IMR-90 (cell line): ENCODE measurements around the gene DCD. TPM values are rescaled to one million over a fixed set of nuclear protein-coding genes. Genes with fewer than 3 reads are reported as not detected.

ENCODE experiments used
- ATAC-seq: fragments of 200-7000 bp; cut with Tn5 transposase; 2 replicates; pipeline ENCODE4 v1.9.1; 2020; ENCODE audit warnings: low read depth, mild to moderate bottlenecking, moderate library complexity
- BruUV-seq: library from RNA; stranded (reverse); fragments of 400-500 nt; replicated peaks from 2 replicates; lab custom pipeline; 2021; lab: Mats Ljungman, UMichigan
- CTCF ChIA-PET: fragments of 300-600 bp; formaldehyde crosslinking; extraction: SDS; loops from one replicate; lab custom pipeline; 2021; ENCODE audit warnings: antibody characterized with exemption; lab: Yijun Ruan, JAX
- POLR2A ChIA-PET: fragments of 300-600 bp; sonication (Branson Sonifier 250); formaldehyde crosslinking; loops from one replicate; lab custom pipeline; 2022; ENCODE audit warnings: antibody characterized with exemption; ENCODE audit not compliant: unreplicated experiment; lab: Charles Lee
- DNase-seq: peaks from one replicate; pipeline ENCODE4 v3.0.0; 2013
- H2AFZ ChIP-seq: replicated peaks from 2 replicates; pipeline ENCODE3; 2013; ENCODE audit warnings: low read length, mild to moderate bottlenecking; ENCODE audit not compliant: poor library complexity
- H2AK5ac ChIP-seq: 2 replicates; pipeline ENCODE4 v1.6.1; 2013; ENCODE audit warnings: low read depth, low read length, inconsistent platforms
- H2AK9ac ChIP-seq: replicated peaks from 2 replicates; pipeline ENCODE3; 2013; ENCODE audit warnings: mild to moderate bottlenecking, low read depth, low read length, moderate library complexity; ENCODE audit not compliant: poor library complexity
- H2BK120ac ChIP-seq: 2 replicates; pipeline ENCODE4 v1.6.1; 2013; ENCODE audit warnings: low read depth, low read length, inconsistent platforms
- H2BK15ac ChIP-seq: 3 replicates; pipeline ENCODE4 v1.6.1; 2013; ENCODE audit warnings: low read depth, low read length, inconsistent platforms
- H2BK20ac ChIP-seq: 2 replicates; pipeline ENCODE4 v1.6.1; 2013; ENCODE audit warnings: low read depth, mild to moderate bottlenecking, inconsistent platforms, low read length, moderate library complexity
- H2BK5ac ChIP-seq: 2 replicates; pipeline ENCODE4 v1.6.1; 2013; ENCODE audit warnings: mild to moderate bottlenecking, low read depth, low read length, inconsistent platforms; ENCODE audit not compliant: poor library complexity, severe bottlenecking
- H3K14ac ChIP-seq: replicated peaks from 2 replicates; pipeline ENCODE4 v1.6.1; 2013; ENCODE audit warnings: low read depth, low read length, inconsistent platforms
- H3K18ac ChIP-seq: 2 replicates; pipeline ENCODE4 v1.6.1; 2013; ENCODE audit warnings: low read depth, low read length, control low read depth
- H3K23ac ChIP-seq: 2 replicates; pipeline ENCODE4 v1.6.1; 2013; ENCODE audit warnings: low read depth, low read length, inconsistent platforms
- H3K27ac ChIP-seq: 2 replicates; pipeline ENCODE4 v1.5.1; 2013; ENCODE audit warnings: mild to moderate bottlenecking, control low read depth, low read length; ENCODE audit not compliant: insufficient read depth
- H3K27me3 ChIP-seq: 2 replicates; pipeline ENCODE4 v1.6.1; 2013; ENCODE audit warnings: low read length; ENCODE audit not compliant: control insufficient read depth, insufficient read depth
- H3K36me3 ChIP-seq: 2 replicates; pipeline ENCODE4 v1.6.1; 2013; ENCODE audit warnings: low read length, mixed read lengths; ENCODE audit not compliant: control insufficient read depth, insufficient read depth
- H3K4ac ChIP-seq: 2 replicates; pipeline ENCODE4 v1.6.1; 2013; ENCODE audit warnings: low read depth, low read length, inconsistent platforms
- H3K4me1 ChIP-seq: 2 replicates; pipeline ENCODE4 v1.6.1; 2013; ENCODE audit warnings: low read length, mixed read lengths; ENCODE audit not compliant: control insufficient read depth, insufficient read depth
- H3K4me2 ChIP-seq: 2 replicates; pipeline ENCODE4 v1.6.1; 2013; ENCODE audit warnings: low read depth, mild to moderate bottlenecking, control low read depth, low read length, moderate library complexity
- H3K4me3 ChIP-seq: 2 replicates; pipeline ENCODE4 v1.5.1; 2013; ENCODE audit warnings: low read depth, mild to moderate bottlenecking, control low read depth, low read length, moderate library complexity; ENCODE audit not compliant: insufficient read depth
- H3K56ac ChIP-seq: 2 replicates; pipeline ENCODE4 v1.6.1; 2013; ENCODE audit warnings: low read length, inconsistent platforms; ENCODE audit not compliant: insufficient read depth; ENCODE audit errors: extremely low read depth
- H3K79me1 ChIP-seq, 2 experiments: 2 replicates each; pipeline ENCODE4 v1.6.1; 2013; ENCODE audit warnings: low read length in 2 of 2, inconsistent platforms in 1 of 2, low read depth in 1 of 2
- H3K9ac ChIP-seq: 2 replicates; pipeline ENCODE4 v1.6.1; 2013; ENCODE audit warnings: low read depth, low read length, control low read depth
- H3K9me1 ChIP-seq: 2 replicates; pipeline ENCODE4 v1.6.1; 2013; ENCODE audit warnings: low read length, inconsistent platforms; ENCODE audit not compliant: insufficient read depth
- H3K9me3 ChIP-seq: 2 replicates; pipeline ENCODE4 v1.6.1; 2013; ENCODE audit warnings: low read length; ENCODE audit not compliant: control insufficient read depth, insufficient read depth
- H4K20me1 ChIP-seq: 2 replicates; pipeline ENCODE4 v1.6.1; 2013; ENCODE audit warnings: low read length, inconsistent platforms; ENCODE audit not compliant: insufficient read depth
- H4K5ac ChIP-seq: 2 replicates; pipeline ENCODE4 v1.6.1; 2013; ENCODE audit warnings: mild to moderate bottlenecking, low read depth, low read length, control low read depth
- H4K8ac ChIP-seq, 2 experiments: 2 replicates each; pipeline ENCODE4 v1.6.1; 2013; ENCODE audit warnings: low read depth in 2 of 2, low read length in 2 of 2, control low read depth in 1 of 2, inconsistent platforms in 1 of 2
- H4K91ac ChIP-seq: 2 replicates; pipeline ENCODE4 v1.6.1; 2013; ENCODE audit warnings: low read depth, low read length, inconsistent platforms; ENCODE audit not compliant: insufficient read depth
- MAFK ChIP-seq: IDR thresholded peaks from 2 replicates; pipeline ENCODE4 v1.6.1; 2012; ENCODE audit warnings: low read depth, low read length, improper control_type of control experiment
- RFX5 ChIP-seq: IDR thresholded peaks from 2 replicates; pipeline ENCODE4 v1.8.0; 2012; ENCODE audit warnings: low read depth, mild to moderate bottlenecking, low read length, moderate library complexity
- dilution Hi-C: fragments of 300-500 bp; cut with HindIII; formaldehyde crosslinking; loops from one replicate; pipeline ENCODE4 v1.14.3; 2018; ENCODE audit warnings: low sequenced_read_pairs; ENCODE audit not compliant: unreplicated experiment
- in situ Hi-C: fragments of 300-500 bp; cut with MboI; formaldehyde crosslinking; loops from 3 replicates; pipeline ENCODE4 v1.14.3; 2019; ENCODE audit warnings: low sequenced_read_pairs, inconsistent platforms, mixed read lengths
- intact Hi-C: fragments of 100-400 bp; cut with micrococcal nuclease; formaldehyde crosslinking; loops from 2 replicates; pipeline ENCODE4 v1.10.0; 2022
- polyA plus RNA-seq, 3 experiments: library from polyadenylated mRNA; depleted of rRNA; stranded (reverse); fragments of >200 nt; gene quantifications; 2 replicates each; pipeline ENCODE4 v1.2.3, GENCODE V29; 2012; ENCODE audit warnings: low replicate concordance in 1 of 3
- total RNA-seq: library from RNA; depleted of rRNA; stranded (reverse); fragments of >200 nt; gene quantifications from 2 replicates; pipeline ENCODE4 v1.2.3, GENCODE V29; 2012

DCD gene
- total and polyA plus RNA-seq, 2 of the 4 experiments (the other 2 are of a cell fraction) = not detected

- H3K36me3 ChIP-seq = no peaks in the 10 kb centered on the region
- no peaks in the 10 kb centered on the region for H3K9me1 ChIP-seq
- H3K27ac ChIP-seq = no peak overlapping the region
- H3K9me3 ChIP-seq = no peaks in the 10 kb centered on the region
- no peaks in the 10 kb centered on the region for H4K20me1 ChIP-seq
- TF ChIP-seq MAFK (no peak), RFX5 (no peak)
- H2AFZ ChIP-seq = no peak overlapping the region
- H2BK15ac ChIP-seq = no peak overlapping the region
- H3K27me3 ChIP-seq = no peaks in the 10 kb centered on the region
- DNase-seq (no peak), ATAC-seq (no peak)
- H3K4me2 ChIP-seq = no peak overlapping the region
- no peak overlapping the region for H2BK5ac ChIP-seq
- no peak overlapping the region for H2BK120ac ChIP-seq
- CTCF ChIA-PET = no interaction called here
- H3K79me1 ChIP-seq = no peaks in the 10 kb centered on the region
- dilution Hi-C loops (no loop called here), in situ Hi-C loops (no loop called here), intact Hi-C loops (no loop called here)
- no peaks in the 10 kb centered on the region for H3K4me1 ChIP-seq
- no peak overlapping the region for H3K14ac ChIP-seq
- H2AK5ac ChIP-seq = no peak overlapping the region
- no peak overlapping the region for H3K23ac ChIP-seq
- H3K4me3 ChIP-seq = no peak overlapping the region
- H4K8ac ChIP-seq = no peak overlapping the region
- H2BK20ac ChIP-seq = no peak overlapping the region
- H3K4ac ChIP-seq = no peak overlapping the region
- H2AK9ac ChIP-seq = no peak overlapping the region
- POLR2A ChIA-PET = no interaction called here
- H3K18ac ChIP-seq = no peak overlapping the region
- no peak overlapping the region for H4K91ac ChIP-seq
- H3K9ac ChIP-seq = no peak overlapping the region
- H3K56ac ChIP-seq = no peak overlapping the region
- no peak overlapping the region for H4K5ac ChIP-seq
- BruUV-seq = no TSS peak
Measured at GRCh38 chr12:54625598-54625997, 22.6 kb downstream of the DCD start.
